Adrenal gland (tissue), 5 donors: Measurements from ENCODE around the gene GTF2IRD1.

Experiments used
- CTCF ChIP-seq, 6 experiments: fragments of 450-650 bp in 4 of 6; fragments of 200-600 bp in 2 of 6; sonication (generic) in 1 of 6; IDR thresholded peaks; 1 replicate in 5 of 6; 2 replicates in 1 of 6; pipeline versions ENCODE4 v1.5.1 to v1.8.0; 2016 to 2021; ENCODE audit warnings: antibody characterized with exemption in 6 of 6, mild to moderate bottlenecking in 2 of 6, moderate library complexity in 1 of 6
- POLR2A ChIP-seq, 2 donors: fragments of 450-650 bp; IDR thresholded peaks; one replicate each; pipeline ENCODE4 v1.6.1; 2017; ENCODE audit warnings: antibody characterized with exemption in 2 of 2, mild to moderate bottlenecking in 2 of 2, moderate library complexity in 1 of 2
- donor health status: DM: no; HTN: no; CAD: no.

GRCh38 chr7:74519395-74519794, 65.7 kb downstream of the GTF2IRD1 start:
- no peak for TF ChIP-seq CTCF (IDR thresholded peaks at IDR 0.05)
- TF ChIP-seq POLR2A (IDR thresholded peaks at IDR 0.05), result no peak
